H1 (cell line): Measurements from ENCODE around the gene HEXIM1. TPM values are rescaled to one million over a fixed set of nuclear protein-coding genes. Genes with fewer than 3 reads are reported as not detected.

ENCODE experiments used
- CTCF ChIA-PET: fragments of 300-600 bp; sonication (Branson Sonifier 250); formaldehyde crosslinking; loops from one replicate; lab custom pipeline; 2021; ENCODE audit not compliant: partially characterized antibody; lab: Charles Lee
- POLR2A ChIA-PET: fragments of 300-600 bp; sonication (Branson Sonifier 250); formaldehyde crosslinking; loops from one replicate; lab custom pipeline; 2021; ENCODE audit warnings: inconsistent platforms; ENCODE audit not compliant: partially characterized antibody; lab: Charles Lee
- DNase-seq, 2 experiments: peaks; one replicate each; pipeline versions ENCODE4 v3.0.0 to v3.0.0-alpha.2; 2010 to 2022; ENCODE audit warnings: low spot score in 2 of 2, low read depth in 1 of 2, mixed read lengths in 1 of 2
- FAIRE-seq: peaks from 2 replicates; lab custom pipeline; 2011; peaks lifted over from hg19 to GRCh38; lab: Jason Lieb, UNC
- H2AFZ ChIP-seq: 2 replicates; pipeline ENCODE4 v1.8.1; 2012; ENCODE audit warnings: low read length, inconsistent platforms
- H2AK5ac ChIP-seq: 2 replicates; pipeline ENCODE4 v1.6.1; 2013; ENCODE audit warnings: low read depth, low read length
- H2BK120ac ChIP-seq: replicated peaks from 2 replicates; pipeline ENCODE3; 2013; ENCODE audit warnings: low read depth, low read length, inconsistent platforms
- H2BK12ac ChIP-seq: 2 replicates; pipeline ENCODE4 v1.6.1; 2013; ENCODE audit warnings: low read depth, low read length
- H2BK15ac ChIP-seq: 2 replicates; pipeline ENCODE4 v1.6.1; 2013; ENCODE audit warnings: low read length
- H2BK20ac ChIP-seq: 2 replicates; pipeline ENCODE4 v1.6.1; 2013; ENCODE audit warnings: low read length
- H2BK5ac ChIP-seq: 2 replicates; pipeline ENCODE4 v1.6.1; 2013; ENCODE audit warnings: low read depth, low read length
- H3K14ac ChIP-seq: 2 replicates; pipeline ENCODE4 v1.6.1; 2013; ENCODE audit warnings: inconsistent platforms; ENCODE audit not compliant: insufficient read length
- H3K18ac ChIP-seq: 2 replicates; pipeline ENCODE4 v1.6.1; 2013; ENCODE audit warnings: low read length; ENCODE audit errors: extremely low read depth
- H3K23ac ChIP-seq: 2 replicates; pipeline ENCODE4 v1.6.1; 2013; ENCODE audit warnings: inconsistent platforms; ENCODE audit not compliant: insufficient read length
- H3K23me2 ChIP-seq: 2 replicates; pipeline ENCODE4 v1.6.1; 2013; ENCODE audit warnings: low read depth, low read length
- H3K27ac ChIP-seq: 2 replicates; pipeline ENCODE4 v1.6.1; 2011; ENCODE audit warnings: low read depth, low read length, inconsistent platforms
- H3K27me3 ChIP-seq, 4 experiments: replicated peaks in 1 of 4; 1 replicate in 1 of 4; 2 replicates in 3 of 4; pipeline versions ENCODE4 v1.6.1 to v1.8.1; 2011 to 2013; ENCODE audit warnings: low read length in 3 of 4, mild to moderate bottlenecking in 3 of 4, inconsistent platforms in 2 of 4, mixed read lengths in 2 of 4, moderate library complexity in 1 of 4; ENCODE audit not compliant: control insufficient read depth in 3 of 4, insufficient read depth in 3 of 4; ENCODE audit errors: extremely low read depth in 1 of 4
- H3K36me3 ChIP-seq, 4 experiments: 2 replicates each; pipeline versions ENCODE4 v1.6.1 to v1.8.1; 2011 to 2013; ENCODE audit warnings: mild to moderate bottlenecking in 4 of 4, low read length in 3 of 4, moderate library complexity in 2 of 4, control low read depth in 1 of 4, inconsistent platforms in 1 of 4; ENCODE audit not compliant: insufficient read depth in 4 of 4, control insufficient read depth in 2 of 4
- H3K4ac ChIP-seq: replicated peaks from 2 replicates; pipeline ENCODE3; 2013; ENCODE audit warnings: low read length, low read depth, mixed read lengths, inconsistent platforms; ENCODE audit not compliant: insufficient read length
- H3K4me1 ChIP-seq, 4 experiments: replicated peaks in 1 of 4; 1 replicate in 1 of 4; 2 replicates in 3 of 4; pipeline versions ENCODE4 v1.6.1 to v1.8.1; 2011 to 2013; ENCODE audit warnings: low read length in 3 of 4, inconsistent platforms in 2 of 4, mixed read lengths in 1 of 4; ENCODE audit not compliant: insufficient read depth in 4 of 4, control insufficient read depth in 3 of 4
- H3K4me2 ChIP-seq, 2 experiments: 2 replicates each; pipeline versions ENCODE4 v1.6.1 to v1.8.1; 2011 to 2013; ENCODE audit warnings: low read depth in 2 of 2, low read length in 2 of 2, control low read depth in 1 of 2, inconsistent platforms in 1 of 2, mild to moderate bottlenecking in 1 of 2; ENCODE audit not compliant: insufficient read depth in 1 of 2
- H3K4me3 ChIP-seq, 4 experiments: fragments of 200-600, 300-600 bp in 1 of 4; sonication (generic), shearing (Covaris generic), sonication (Bioruptor Twin) in 1 of 4; 2 replicates each; pipeline versions ENCODE4 v1.5.1 to v1.8.1; 2011 to 2016; ENCODE audit warnings: low read length in 4 of 4, low read depth in 3 of 4, control low read depth in 2 of 4, inconsistent platforms in 2 of 4, mild to moderate bottlenecking in 2 of 4, mixed read lengths in 1 of 4, moderate library complexity in 1 of 4; ENCODE audit not compliant: insufficient read depth in 2 of 4; ENCODE audit errors: extremely low read depth in 1 of 4
- H3K56ac ChIP-seq: replicated peaks from 2 replicates; pipeline ENCODE3; 2013; ENCODE audit warnings: low read depth, mild to moderate bottlenecking, mixed read lengths, low read length, inconsistent platforms; ENCODE audit not compliant: insufficient read length
- H3K79me1 ChIP-seq: 2 replicates; pipeline ENCODE4 v1.6.1; 2013; ENCODE audit warnings: low read depth, low read length, control low read depth
- H3K79me2 ChIP-seq, 2 experiments: 2 replicates each; pipeline versions ENCODE4 v1.6.1 to v1.8.1; 2012 to 2013; ENCODE audit warnings: low read length in 2 of 2, mild to moderate bottlenecking in 2 of 2, inconsistent platforms in 1 of 2; ENCODE audit not compliant: insufficient read depth in 2 of 2, control insufficient read depth in 1 of 2
- H3K9ac ChIP-seq, 4 experiments: replicated peaks in 1 of 4; 1 replicate in 1 of 4; 2 replicates in 3 of 4; pipeline versions ENCODE4 v1.6.1 to v1.8.1; 2011 to 2013; ENCODE audit warnings: low read depth in 3 of 4, low read length in 3 of 4, control low read depth in 2 of 4, mild to moderate bottlenecking in 2 of 4, moderate library complexity in 2 of 4, inconsistent platforms in 1 of 4; ENCODE audit errors: extremely low read depth in 1 of 4
- H3K9me3 ChIP-seq, 2 experiments: 2 replicates each; pipeline versions ENCODE4 v1.6.1 to v1.8.1; 2012 to 2013; ENCODE audit warnings: mild to moderate bottlenecking in 2 of 2, moderate library complexity in 2 of 2, control low read depth in 1 of 2, inconsistent platforms in 1 of 2, low read depth in 1 of 2, low read length in 1 of 2, mixed read lengths in 1 of 2; ENCODE audit not compliant: insufficient read depth in 2 of 2
- H4K20me1 ChIP-seq, 2 experiments: replicated peaks in 1 of 2; 2 replicates each; pipeline versions ENCODE3 to v1.8.1; 2011 to 2013; ENCODE audit warnings: inconsistent platforms in 2 of 2, low read length in 2 of 2, mild to moderate bottlenecking in 1 of 2; ENCODE audit not compliant: insufficient read depth in 2 of 2, control insufficient read depth in 1 of 2
- H4K5ac ChIP-seq: 2 replicates; pipeline ENCODE4 v1.6.1; 2013; ENCODE audit warnings: low read length, low read depth, mixed read lengths, inconsistent platforms; ENCODE audit not compliant: insufficient read length
- H4K8ac ChIP-seq: 2 replicates; pipeline ENCODE4 v1.8.0; 2013; ENCODE audit warnings: mild to moderate bottlenecking, moderate library complexity, low read length, inconsistent platforms; ENCODE audit not compliant: insufficient read depth; ENCODE audit errors: extremely low read depth
- H4K91ac ChIP-seq: replicated peaks from 2 replicates; pipeline ENCODE3; 2013; ENCODE audit warnings: low read length, mixed read lengths, inconsistent platforms; ENCODE audit not compliant: insufficient read length
- BCL11A ChIP-seq, 2 experiments: IDR thresholded peaks; one replicate each; pipeline ENCODE4 v1.6.1; 2011; ENCODE audit warnings: low read depth in 2 of 2, low read length in 2 of 2, mild to moderate bottlenecking in 2 of 2
- CHD2 ChIP-seq: IDR thresholded peaks from 2 replicates; pipeline ENCODE4 v1.6.1; 2012; ENCODE audit warnings: low read length, improper control_type of control experiment
- GTF2F1 ChIP-seq: IDR thresholded peaks from 2 replicates; pipeline ENCODE4 v1.6.1; 2012; ENCODE audit warnings: low read depth, low read length, improper control_type of control experiment, borderline replicate concordance
- RNF2 ChIP-seq: fragments of 200-900, 300-1000 bp; sonication (generic); IDR thresholded peaks from 2 replicates; pipeline ENCODE4 v1.7.1; 2016; ENCODE audit warnings: borderline replicate concordance, low read depth, mild to moderate bottlenecking, antibody characterized with exemption, low read length; ENCODE audit not compliant: poor library complexity, severe bottlenecking; ENCODE audit errors: missing control alignments
- RXRA ChIP-seq: IDR thresholded peaks from 2 replicates; pipeline ENCODE4 v1.6.1; 2011; ENCODE audit warnings: low read depth, mild to moderate bottlenecking, low read length, moderate library complexity; ENCODE audit not compliant: insufficient read depth
- SIN3A ChIP-seq, 2 experiments: IDR thresholded peaks in 1 of 2; conservative IDR thresholded peaks in 1 of 2; 2 replicates each; pipeline ENCODE4 v1.6.1; 2011 to 2012; ENCODE audit warnings: low read length in 2 of 2, improper control_type of control experiment in 1 of 2, low read depth in 1 of 2, mild to moderate bottlenecking in 1 of 2
- SP1 ChIP-seq: IDR thresholded peaks from 2 replicates; pipeline ENCODE4 v1.6.1; 2011; ENCODE audit warnings: low read depth, low read length
- TAF7 ChIP-seq: optimal IDR thresholded peaks from 2 replicates; pipeline ENCODE3; 2011; ENCODE audit warnings: low read depth, mild to moderate bottlenecking, inconsistent platforms, low read length, moderate library complexity, borderline replicate concordance
- TBP ChIP-seq: IDR thresholded peaks from 2 replicates; pipeline ENCODE4 v1.6.1; 2011; ENCODE audit warnings: low read depth, low read length, improper control_type of control experiment
- WGBS, 2 experiments: shearing (Covaris generic) in 1 of 2; methylation state at CpG; one replicate each; pipeline versions ENCODE4 v1.1.6 to v1.1.7; 2013 to 2015; ENCODE audit warnings: low lambda C conversion rate in 2 of 2, mixed read lengths in 2 of 2, inconsistent platforms in 1 of 2, low coverage in 1 of 2, missing lambda C conversion rate in 1 of 2; ENCODE audit not compliant: insufficient replicate concordance in 2 of 2, insufficient coverage in 1 of 2, insufficient read length in 1 of 2; ENCODE audit errors: extremely low coverage in 1 of 2, missing lambda C conversion rate in 1 of 2; 5-methylcytosine and 5-hydroxymethylcytosine counted together
- polyA plus RNA-seq, 7 experiments: library from polyadenylated mRNA; depleted of rRNA in 3 of 7; stranded (reverse) in 5 of 7; unstranded in 2 of 7; fragments of >200 nt in 5 of 7; fragments of 200-250 nt in 2 of 7; gene quantifications; 1 replicate in 5 of 7; 2 replicates in 1 of 7; 4 replicates in 1 of 7; pipeline versions ENCODE4 v1.2.1 to v1.2.3, GENCODE V29; 2011 to 2013; ENCODE audit warnings: missing spikeins in 2 of 7, mixed read lengths in 2 of 7
- total RNA-seq: library from RNA; stranded (reverse); fragmentation: NEBNext Ultra II Directional; extraction: Animal tissue kit (Norgen Biotek cat#: 25700); gene quantifications from 2 replicates; pipeline ENCODE4 v1.2.1, GENCODE V29; 2021
- TF ChIP-seq, protein P1 (sequence below): IDR thresholded peaks from 2 replicates; pipeline ENCODE4 v1.6.1; 2011; ENCODE audit warnings: low read depth, mild to moderate bottlenecking, low read length; ENCODE audit not compliant: insufficient read depth

HEXIM1 gene
- total and polyA plus RNA-seq, 2 of the 8 experiments (the other 6 are each of a cell fraction or from before 2014, with no cell fraction given): 9.1 to 38.3 TPM

DNA sequence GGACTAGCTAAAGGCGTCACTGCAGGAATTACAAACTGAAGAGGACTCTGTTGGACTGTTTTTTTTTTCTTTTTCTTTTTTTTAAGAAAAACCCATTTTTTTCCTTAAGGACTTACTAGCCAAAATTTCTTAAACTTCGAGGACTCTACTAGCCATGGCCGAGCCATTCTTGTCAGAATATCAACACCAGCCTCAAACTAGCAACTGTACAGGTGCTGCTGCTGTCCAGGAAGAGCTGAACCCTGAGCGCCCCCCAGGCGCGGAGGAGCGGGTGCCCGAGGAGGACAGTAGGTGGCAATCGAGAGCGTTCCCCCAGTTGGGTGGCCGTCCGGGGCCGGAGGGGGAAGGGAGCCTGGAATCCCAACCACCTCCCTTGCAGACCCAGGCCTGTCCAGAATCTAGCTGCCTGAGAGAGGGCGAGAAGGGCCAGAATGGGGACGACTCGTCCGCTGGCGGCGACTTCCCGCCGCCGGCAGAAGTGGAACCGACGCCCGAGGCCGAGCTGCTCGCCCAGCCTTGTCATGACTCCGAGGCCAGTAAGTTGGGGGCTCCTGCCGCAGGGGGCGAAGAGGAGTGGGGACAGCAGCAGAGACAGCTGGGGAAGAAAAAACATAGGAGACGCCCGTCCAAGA lies 878 bp downstream of the HEXIM1 start:
- DNase-seq: peak in 1 of 2 experiments; percentile 88
- ChIA-PET POLR2A (interaction anchor here (0.6 to 20.3 kb wide), 75 partner anchors 17 to 395 kb away, joined by 3 to 1076 read pairs (median 4); partner anchors contain the start of genes ACBD4, EFTUD2, FMNL1 and HEXIM2), CTCF (interaction anchor here (0.6 to 9.4 kb wide), 26 partner anchors 8 to 694 kb away, joined by 3 to 187 read pairs (median 4); partner anchors contain the start of genes ACBD4, EFTUD2, FMNL1 and HEXIM2)
- H3K56ac ChIP-seq: no peak overlapping the region
- no peak for FAIRE-seq
- peak overlapping the region; percentile 77 to 93 (median 88) for H3K4me3 ChIP-seq
- H3K27ac ChIP-seq: 0 out of 2 replicates have a peak overlapping the region, but pooled peaks have one; percentile 52
- no peak overlapping the region for H3K14ac ChIP-seq
- H3K27me3 ChIP-seq: no peaks in the 10 kb centered on the region
- no peak overlapping the region for H3K23ac ChIP-seq
- WGBS, 2 experiments: 1% methylated on average over 32 of the region's 32 CpGs; no CpG with 5 or more reads in 1 of the 2 experiments
- peaks cover 3% of the 10 kb centered on the region; the same call in 1 of the 2 replicates for H3K79me1 ChIP-seq
- no peak overlapping the region for H2BK120ac ChIP-seq
- peak overlapping the region; percentile 67 to 83 (median 76); a peak in 6 of 7 replicates for H3K9ac ChIP-seq
- 0 out of 2 replicates have a peak overlapping the region, but pooled peaks have one; percentile 62 for H4K8ac ChIP-seq
- no peak overlapping the region for H2AFZ ChIP-seq
- peak overlapping the region; percentile 96 for H2BK5ac ChIP-seq
- no peak overlapping the region for H4K5ac ChIP-seq
- peak overlapping the region; percentile 78 for H3K18ac ChIP-seq
- H3K9me3 ChIP-seq: no peaks in the 10 kb centered on the region
- peaks cover 0 to 26% of the 10 kb centered on the region in 2 experiments; a peak in 2 of 4 replicates for H3K79me2 ChIP-seq
- peaks cover 15% of the 10 kb centered on the region for H3K23me2 ChIP-seq
- H3K4ac ChIP-seq: no peak overlapping the region
- no peak overlapping the region for H2BK20ac ChIP-seq
- H4K20me1 ChIP-seq: peaks cover 5 to 10% of the 10 kb centered on the region in 2 experiments
- H2AK5ac ChIP-seq: no peak overlapping the region
- 0 out of 2 replicates have a peak overlapping the region, but pooled peaks have one; percentile 39 for H2BK12ac ChIP-seq
- H3K36me3 ChIP-seq: no peaks in the 10 kb centered on the region
- H4K91ac ChIP-seq: no peak overlapping the region
- H2BK15ac ChIP-seq: no peak overlapping the region
- H3K4me1 ChIP-seq: peaks cover 3 to 14% (median 11%) of the 10 kb centered on the region in 4 experiments
- H3K4me2 ChIP-seq: peak overlapping the region; percentile 70 to 86
- TF ChIP-seq CHD2 (0 out of 2 replicates have a peak, but pooled peaks have one; percentile 55), TBP (peak; percentile 72), SP1 (0 out of 2 replicates have a peak, but pooled peaks have one; percentile 9), SIN3A (conservative IDR thresholded peaks at IDR 0.05 in 1 of 2, IDR thresholded peaks at IDR 0.05 in 1 of 2; ENCODE audit: low read depth in 1 of 2, low read length in 2 of 2) (peak; percentile 80 to 91; a peak in 2 of 4 replicates), BCL11A (IDR thresholded peaks at IDR 0.05; ENCODE audit: low read depth in 2 of 2, low read length in 2 of 2) (no peak), RNF2 (no peak), GTF2F1 (no peak), TAF7 (peak; percentile 75), RXRA (no peak)
- TF ChIP-seq, protein P1, sequence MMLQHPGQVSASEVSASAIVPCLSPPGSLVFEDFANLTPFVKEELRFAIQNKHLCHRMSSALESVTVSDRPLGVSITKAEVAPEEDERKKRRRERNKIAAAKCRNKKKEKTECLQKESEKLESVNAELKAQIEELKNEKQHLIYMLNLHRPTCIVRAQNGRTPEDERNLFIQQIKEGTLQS: 0 out of 2 replicates have a peak, but pooled peaks have one; percentile 18
